ENCODE results near the gene DDX11.
"Not testable (repeated sequence)": the region's sequence is repeated elsewhere in the genome, so short reads cannot be mapped to it uniquely, and the experiment has no call there.

- TF ChIP-seq CTCF (IDR thresholded peaks at IDR 0.05 in 2 of 3, conservative IDR thresholded peaks at IDR 0.05 in 1 of 3; ENCODE audit: borderline replicate concordance in 1 of 3, insufficient read depth in 1 of 3, low read depth in 2 of 3, low read length in 2 of 3); POLR2AphosphoS5 (IDR thresholded peaks at IDR 0.05; ENCODE audit: low read depth, low read length); EZH2phosphoT487 (IDR thresholded peaks at IDR 0.05; ENCODE audit: borderline replicate concordance): not testable (repeated sequence)
Measured at GRCh38 chr12:31144768-31145167, 71.1 kb downstream of the DDX11 start.
